22Rv1 (cell line): Measurements from ENCODE around the gene C1orf21.

Experiments
- ZFX ChIP-seq: fragments of 450-650 bp; IDR thresholded peaks from 2 replicates; pipeline ENCODE4 v1.6.1; 2017; ENCODE audit warnings: antibody characterized with exemption, borderline replicate concordance
- TF ChIP-seq, protein P1 (sequence below): fragments of 450-650 bp; IDR thresholded peaks from 2 replicates; pipeline ENCODE4 v1.5.1; 2017; ENCODE audit warnings: mild to moderate bottlenecking

DNA sequence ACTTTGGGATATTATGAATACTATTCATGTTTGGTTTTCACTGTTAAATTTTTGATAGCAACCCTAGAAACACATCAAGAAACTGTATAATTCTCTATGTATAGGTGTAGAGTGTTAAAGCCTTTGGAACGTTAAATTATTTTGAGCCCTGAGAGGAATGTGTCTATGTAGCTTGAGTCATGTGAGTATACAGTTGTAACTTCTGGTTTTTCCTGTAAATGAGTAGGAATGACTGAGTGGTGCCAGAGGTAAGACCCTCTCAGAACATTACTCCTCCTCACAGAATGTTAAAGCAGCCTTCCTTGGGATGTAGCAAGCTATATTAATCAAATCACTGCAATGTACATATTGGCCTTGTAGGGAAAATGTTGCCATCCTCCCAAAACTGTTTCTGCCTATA is 69.0 kb downstream of the C1orf21 start:
- TF ChIP-seq, protein P1, sequence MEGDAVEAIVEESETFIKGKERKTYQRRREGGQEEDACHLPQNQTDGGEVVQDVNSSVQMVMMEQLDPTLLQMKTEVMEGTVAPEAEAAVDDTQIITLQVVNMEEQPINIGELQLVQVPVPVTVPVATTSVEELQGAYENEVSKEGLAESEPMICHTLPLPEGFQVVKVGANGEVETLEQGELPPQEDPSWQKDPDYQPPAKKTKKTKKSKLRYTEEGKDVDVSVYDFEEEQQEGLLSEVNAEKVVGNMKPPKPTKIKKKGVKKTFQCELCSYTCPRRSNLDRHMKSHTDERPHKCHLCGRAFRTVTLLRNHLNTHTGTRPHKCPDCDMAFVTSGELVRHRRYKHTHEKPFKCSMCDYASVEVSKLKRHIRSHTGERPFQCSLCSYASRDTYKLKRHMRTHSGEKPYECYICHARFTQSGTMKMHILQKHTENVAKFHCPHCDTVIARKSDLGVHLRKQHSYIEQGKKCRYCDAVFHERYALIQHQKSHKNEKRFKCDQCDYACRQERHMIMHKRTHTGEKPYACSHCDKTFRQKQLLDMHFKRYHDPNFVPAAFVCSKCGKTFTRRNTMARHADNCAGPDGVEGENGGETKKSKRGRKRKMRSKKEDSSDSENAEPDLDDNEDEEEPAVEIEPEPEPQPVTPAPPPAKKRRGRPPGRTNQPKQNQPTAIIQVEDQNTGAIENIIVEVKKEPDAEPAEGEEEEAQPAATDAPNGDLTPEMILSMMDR = no peak
- TF ChIP-seq ZFX = no peak
